GM21381 (cell line): ENCODE data around the gene TRAPPC3.

Experiments used
- ATAC-seq: cut with Tn5 transposase; IDR thresholded peaks from one replicate; pipeline ENCODE4 v1.9.1; 2021; ENCODE audit warnings: mild to moderate bottlenecking, moderate library complexity; ENCODE audit not compliant: unreplicated experiment

TRAPPC3 gene

DNA sequence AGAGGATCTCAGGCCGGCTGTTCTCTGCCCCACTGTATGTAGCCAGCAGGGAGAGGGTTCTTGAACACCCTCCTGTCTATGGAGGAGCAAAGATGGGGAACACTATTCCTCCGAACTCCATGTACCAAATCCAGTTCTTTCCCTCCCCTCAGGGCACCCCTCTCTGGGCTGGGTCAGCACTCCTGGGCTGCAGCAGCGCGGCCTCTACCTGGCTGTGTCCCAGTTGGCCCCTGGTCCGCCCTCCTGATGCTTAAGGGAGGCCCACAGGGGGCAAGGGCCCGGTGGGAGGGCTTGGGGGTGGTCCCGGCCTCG is 61.1 kb downstream of the TRAPPC3 start:
- ATAC-seq: no peak

DNA sequence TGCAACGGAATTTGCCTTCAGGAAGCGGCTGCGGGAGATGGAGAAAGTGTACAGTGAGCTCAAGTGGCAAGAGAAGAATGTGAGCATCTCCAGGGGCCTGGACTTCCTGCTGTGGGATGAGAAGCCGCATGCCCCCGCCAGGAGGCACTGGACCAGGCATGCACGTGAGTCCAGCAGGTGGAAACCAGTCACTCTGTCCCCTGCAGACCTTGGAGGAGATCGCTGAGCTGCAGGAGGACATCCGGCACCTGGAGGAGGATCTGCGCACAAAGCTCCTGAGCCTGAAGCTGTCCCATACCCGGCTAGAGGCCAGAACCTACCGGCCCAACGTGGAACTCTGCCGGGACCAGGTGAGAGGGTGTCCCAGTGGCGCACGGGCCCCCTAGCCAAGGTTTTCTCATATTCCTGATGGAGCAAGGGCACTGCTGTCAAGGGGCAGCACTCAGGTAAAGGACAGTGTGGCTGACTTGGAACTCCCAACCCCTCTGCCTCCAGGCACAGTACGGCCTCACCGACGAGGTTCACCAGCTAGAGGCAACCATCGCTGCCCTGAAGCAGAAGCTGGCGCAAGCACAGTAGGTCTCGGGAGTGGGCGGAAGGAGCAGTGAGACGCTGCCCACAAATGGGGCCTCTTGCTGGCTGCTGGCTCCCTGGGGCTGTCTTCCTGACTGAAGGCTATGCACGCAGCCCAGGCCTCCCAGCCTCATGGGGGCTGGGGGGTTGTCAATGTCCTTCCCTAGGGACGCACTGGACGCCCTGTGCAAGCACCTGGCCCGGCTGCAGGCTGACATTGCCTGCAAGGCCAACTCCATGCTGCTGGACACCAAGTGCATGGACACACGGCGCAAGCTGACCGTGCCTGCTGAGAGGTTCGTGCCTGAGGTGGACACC is 61.8 kb downstream of the TRAPPC3 start:
- ATAC-seq: no peak
